IPS DF 4.7 (cell line): ENCODE measurements around the gene LCA5L.
"Not testable (repeated sequence)": the region's sequence is repeated elsewhere in the genome, so short reads cannot be mapped to it uniquely, and the experiment has no call there.

ENCODE experiments used
- DNase-seq: peaks from one replicate; pipeline ENCODE4 v3.0.0-alpha.2; 2013; ENCODE audit warnings: low spot score; ENCODE audit errors: extremely low read depth

The LCA5L gene

GRCh38 chr21:39387461-39388037, 58.0 kb downstream of the LCA5L start:
- DNase-seq = peak; percentile 76

- DNase-seq = no peak
Observed at GRCh38 chr21:39386899-39387298, 58.7 kb downstream of the LCA5L start.

GRCh38 chr21:39386194-39386593, 59.4 kb downstream of the LCA5L start:
- no peak for DNase-seq

GRCh38 chr21:39385299-39386145, 60.1 kb downstream of the LCA5L start:
- DNase-seq = no peak

- no peak for DNase-seq
Observed at GRCh38 chr21:39384674-39385298, 60.8 kb downstream of the LCA5L start.

- not testable (repeated sequence) for DNase-seq
Observed at GRCh38 chr21:39382096-39382495, 63.5 kb downstream of the LCA5L start.

GRCh38 chr21:39381009-39381408, 64.6 kb downstream of the LCA5L start:
- DNase-seq = no peak

GRCh38 chr21:39379986-39380891, 65.3 kb downstream of the LCA5L start:
- peak; percentile 71 for DNase-seq

GRCh38 chr21:39377444-39378050, 68.0 kb downstream of the LCA5L start:
- no peak for DNase-seq

GRCh38 chr21:39375446-39375845, 70.1 kb downstream of the LCA5L start:
- DNase-seq = no peak

- no peak for DNase-seq
Observed at GRCh38 chr21:39374046-39374445, 71.5 kb downstream of the LCA5L start.

GRCh38 chr21:39373634-39374033, 71.9 kb downstream of the LCA5L start:
- no peak for DNase-seq

- not testable (repeated sequence) for DNase-seq
Observed at GRCh38 chr21:39369896-39370288, 75.7 kb downstream of the LCA5L start.

- no peak for DNase-seq
Observed at GRCh38 chr21:39367783-39368182, 77.8 kb downstream of the LCA5L start.

GRCh38 chr21:39366563-39366962, 79.0 kb downstream of the LCA5L start:
- DNase-seq = no peak

- no peak for DNase-seq
Observed at GRCh38 chr21:39364949-39365348, 80.6 kb downstream of the LCA5L start.

- DNase-seq = no peak
Observed at GRCh38 chr21:39363607-39364555, 81.7 kb downstream of the LCA5L start.

GRCh38 chr21:39362733-39363132, 82.8 kb downstream of the LCA5L start:
- DNase-seq = no peak

GRCh38 chr21:39359382-39359781, 86.2 kb downstream of the LCA5L start:
- no peak for DNase-seq
